Epithelial cell of alveolus of lung (primary cell): ENCODE results near the gene APBA3. TPM values are rescaled to one million over a fixed set of nuclear protein-coding genes. Genes with fewer than 3 reads are reported as not detected.

Experiments used
- total RNA-seq: library from RNA; depleted of rRNA; stranded (reverse); fragments of >200 nt; gene quantifications from 2 replicates; pipeline ENCODE4 v1.2.1, GENCODE V29; 2015

APBA3 gene
- 22.8 and 47.1 TPM in 2 replicates for total RNA-seq

GRCh38 chr19:3761382-3762129 is at the start of gene APBA3:
Gene APBA3 (minus strand): TSS chr19:3761692. CDS start chr19:3760264, 1,428 bp downstream.

GRCh38 chr19:3785938-3786824 is 24.7 kb upstream of the APBA3 start, which contains the start of gene MATK:
Gene MATK (minus strand): TSS chr19:3786381. CDS start chr19:3785135, 1,246 bp downstream.

GRCh38 chr19:3771906-3772455 is 10.5 kb upstream of the APBA3 start, which contains the start of gene RAX2:
Gene RAX2 (minus strand): TSS chr19:3772228. CDS start chr19:3771742, 486 bp downstream.

GRCh38 chr19:3762501-3763459 is 1.3 kb upstream of the APBA3 start, which contains the start of gene MRPL54:
Gene MRPL54 (plus strand): TSS chr19:3762682. CDS start chr19:3762701, 19 bp downstream.

GRCh38 chr19:3708207-3708931 is 53.1 kb downstream of the APBA3 start, which contains the start of gene TJP3:
Gene TJP3 (plus strand): TSS chr19:3708384. CDS start chr19:3728433, 20,049 bp downstream.

Other genes with a start within 250 kb of the APBA3 start
- gene TEKTIP1, start 222.5 kb downstream of the APBA3 start, total RNA-seq = not detected in 2 replicates
- 74.3 and 83.0 TPM in 2 replicates for gene MFSD12, start 204.1 kb downstream of the APBA3 start, total RNA-seq
- 107 and 118 TPM in 2 replicates for gene HMG20B, start 188.7 kb downstream of the APBA3 start, total RNA-seq
- 0.13 and 1.0 TPM in 2 replicates for gene GIPC3, start 176.2 kb downstream of the APBA3 start, total RNA-seq
- gene TBXA2R, start 154.8 kb downstream of the APBA3 start, total RNA-seq = 0.40 and 3.0 TPM in 2 replicates
- gene CACTIN, start 134.9 kb downstream of the APBA3 start, total RNA-seq = 21.3 and 28.7 TPM in 2 replicates
- 23.7 and 27.2 TPM in 2 replicates for gene PIP5K1C, start 61.2 kb downstream of the APBA3 start, total RNA-seq
- gene TJP3, start 53.3 kb downstream of the APBA3 start, total RNA-seq = 0.26 TPM in 1 of 2 replicates, not detected in the other
- 46.6 and 52.6 TPM in 2 replicates for gene MRPL54, start 990 bp upstream of the APBA3 start, total RNA-seq
- not detected in 2 replicates for gene RAX2, start 10.5 kb upstream of the APBA3 start, total RNA-seq
- 0.40 TPM in 1 of 2 replicates, not detected in the other for gene MATK, start 24.7 kb upstream of the APBA3 start, total RNA-seq
- not detected in 2 replicates for gene ZFR2, start 107.3 kb upstream of the APBA3 start, total RNA-seq
- 0.13 and 3.4 TPM in 2 replicates for gene ATCAY, start 119.0 kb upstream of the APBA3 start, total RNA-seq
- not detected in 2 replicates for gene NMRK2, start 171.4 kb upstream of the APBA3 start, total RNA-seq
- gene DAPK3, start 209.4 kb upstream of the APBA3 start, total RNA-seq = 81.2 and 83.6 TPM in 2 replicates
- 3,183 and 4,926 TPM in 2 replicates for gene EEF2, start 223.8 kb upstream of the APBA3 start, total RNA-seq
- gene PIAS4, start 246.0 kb upstream of the APBA3 start, total RNA-seq = 20.0 and 23.9 TPM in 2 replicates